ENCODE results near the gene UGT1A8.
"Not testable (repeated sequence)": the region's sequence is repeated elsewhere in the genome, so short reads cannot be mapped to it uniquely, and the experiment has no call there.

Gene UGT1A8

GRCh38 chr2:233746475-233747282, 129.2 kb downstream of the UGT1A8 start:
- in situ Hi-C loops (cut with HindIII; ENCODE audit: low pct_ligation_motif_present, low pct_unique_long_range_greater_than_20kb, low sequenced_read_pairs): no loop called here
- no peak for DNase-seq

GRCh38 chr2:233747283-233747544, 129.8 kb downstream of the UGT1A8 start:
- no peak for DNase-seq

GRCh38 chr2:233750689-233751088, 133.3 kb downstream of the UGT1A8 start:
- DNase-seq; in situ Hi-C loops (cut with HindIII; ENCODE audit: low pct_ligation_motif_present, low pct_unique_long_range_greater_than_20kb, low sequenced_read_pairs): not testable (repeated sequence)

More at GRCh38 chr2:233747283-233747544, 129.8 kb downstream of the UGT1A8 start:
- in situ Hi-C loops (cut with HindIII; ENCODE audit: low pct_ligation_motif_present, low pct_unique_long_range_greater_than_20kb, low sequenced_read_pairs): no loop called here

- in situ Hi-C loops (cut with HindIII; ENCODE audit: low pct_ligation_motif_present, low pct_unique_long_range_greater_than_20kb, low sequenced_read_pairs); DNase-seq: not testable (repeated sequence)
Measured at GRCh38 chr2:233751212-233752009, 134.0 kb downstream of the UGT1A8 start.

GRCh38 chr2:233754872-233755611, 137.6 kb downstream of the UGT1A8 start:
- no peak for DNase-seq
- in situ Hi-C loops (cut with HindIII; ENCODE audit: low pct_ligation_motif_present, low pct_unique_long_range_greater_than_20kb, low sequenced_read_pairs): no loop called here

- in situ Hi-C loops (cut with HindIII; ENCODE audit: low pct_ligation_motif_present, low pct_unique_long_range_greater_than_20kb, low sequenced_read_pairs): no loop called here
- DNase-seq: no peak
Measured at GRCh38 chr2:233756429-233757081, 139.1 kb downstream of the UGT1A8 start.

- in situ Hi-C loops (cut with HindIII; ENCODE audit: low pct_ligation_motif_present, low pct_unique_long_range_greater_than_20kb, low sequenced_read_pairs): no loop called here
Measured at GRCh38 chr2:233758141-233758540, 140.7 kb downstream of the UGT1A8 start.

GRCh38 chr2:233758849-233759248, 141.4 kb downstream of the UGT1A8 start:
- in situ Hi-C loops (cut with HindIII; ENCODE audit: low pct_ligation_motif_present, low pct_unique_long_range_greater_than_20kb, low sequenced_read_pairs): no loop called here
- no peak for DNase-seq

More at GRCh38 chr2:233758141-233758540, 140.7 kb downstream of the UGT1A8 start:
- DNase-seq: no peak

- DNase-seq: no peak
- in situ Hi-C loops (cut with HindIII; ENCODE audit: low pct_ligation_motif_present, low pct_unique_long_range_greater_than_20kb, low sequenced_read_pairs): no loop called here
Measured at GRCh38 chr2:233760043-233760442, 142.6 kb downstream of the UGT1A8 start, which contains the start of gene UGT1A1. Gene UGT1A1 (plus strand): TSS chr2:233760270. CDS start chr2:233760288, 18 bp downstream.

- in situ Hi-C loops (cut with HindIII; ENCODE audit: low pct_ligation_motif_present, low pct_unique_long_range_greater_than_20kb, low sequenced_read_pairs): no loop called here
- DNase-seq: no peak
Measured at GRCh38 chr2:233761040-233761769, 143.8 kb downstream of the UGT1A8 start.

- in situ Hi-C loops (cut with HindIII; ENCODE audit: low pct_ligation_motif_present, low pct_unique_long_range_greater_than_20kb, low sequenced_read_pairs): no loop called here
- no peak for DNase-seq
Measured at GRCh38 chr2:233764264-233764663, 146.8 kb downstream of the UGT1A8 start.

GRCh38 chr2:233764761-233765160, 147.3 kb downstream of the UGT1A8 start:
- no peak for DNase-seq
- in situ Hi-C loops (cut with HindIII; ENCODE audit: low pct_ligation_motif_present, low pct_unique_long_range_greater_than_20kb, low sequenced_read_pairs): no loop called here

- in situ Hi-C loops (cut with HindIII; ENCODE audit: low pct_ligation_motif_present, low pct_unique_long_range_greater_than_20kb, low sequenced_read_pairs): no loop called here
- DNase-seq: no peak
Measured at GRCh38 chr2:233766416-233766815, 149.0 kb downstream of the UGT1A8 start.

GRCh38 chr2:233768076-233768475, 150.6 kb downstream of the UGT1A8 start:
- DNase-seq: no peak
- in situ Hi-C loops (cut with HindIII; ENCODE audit: low pct_ligation_motif_present, low pct_unique_long_range_greater_than_20kb, low sequenced_read_pairs): no loop called here

GRCh38 chr2:233769260-233769659, 151.8 kb downstream of the UGT1A8 start:
- no peak for DNase-seq
- in situ Hi-C loops (cut with HindIII; ENCODE audit: low pct_ligation_motif_present, low pct_unique_long_range_greater_than_20kb, low sequenced_read_pairs): no loop called here

- DNase-seq: no peak
Measured at GRCh38 chr2:233772153-233772552, 154.7 kb downstream of the UGT1A8 start.

GRCh38 chr2:233772583-233772982, 155.2 kb downstream of the UGT1A8 start:
- no peak for DNase-seq
- in situ Hi-C loops (cut with HindIII; ENCODE audit: low pct_ligation_motif_present, low pct_unique_long_range_greater_than_20kb, low sequenced_read_pairs): no loop called here

More at GRCh38 chr2:233772153-233772552, 154.7 kb downstream of the UGT1A8 start:
- in situ Hi-C loops (cut with HindIII; ENCODE audit: low pct_ligation_motif_present, low pct_unique_long_range_greater_than_20kb, low sequenced_read_pairs): no loop called here

- DNase-seq: no peak
- in situ Hi-C loops (cut with HindIII; ENCODE audit: low pct_ligation_motif_present, low pct_unique_long_range_greater_than_20kb, low sequenced_read_pairs): no loop called here
Measured at GRCh38 chr2:233773854-233774253, 156.4 kb downstream of the UGT1A8 start.
